HG02642 (cell line): ENCODE measurements around the gene PIP5K1C.

ENCODE experiments used
- ATAC-seq: cut with Tn5 transposase; IDR thresholded peaks from one replicate; pipeline ENCODE4 v1.9.1; 2021; ENCODE audit warnings: mild to moderate bottlenecking; ENCODE audit not compliant: unreplicated experiment, poor library complexity

The PIP5K1C gene

DNA sequence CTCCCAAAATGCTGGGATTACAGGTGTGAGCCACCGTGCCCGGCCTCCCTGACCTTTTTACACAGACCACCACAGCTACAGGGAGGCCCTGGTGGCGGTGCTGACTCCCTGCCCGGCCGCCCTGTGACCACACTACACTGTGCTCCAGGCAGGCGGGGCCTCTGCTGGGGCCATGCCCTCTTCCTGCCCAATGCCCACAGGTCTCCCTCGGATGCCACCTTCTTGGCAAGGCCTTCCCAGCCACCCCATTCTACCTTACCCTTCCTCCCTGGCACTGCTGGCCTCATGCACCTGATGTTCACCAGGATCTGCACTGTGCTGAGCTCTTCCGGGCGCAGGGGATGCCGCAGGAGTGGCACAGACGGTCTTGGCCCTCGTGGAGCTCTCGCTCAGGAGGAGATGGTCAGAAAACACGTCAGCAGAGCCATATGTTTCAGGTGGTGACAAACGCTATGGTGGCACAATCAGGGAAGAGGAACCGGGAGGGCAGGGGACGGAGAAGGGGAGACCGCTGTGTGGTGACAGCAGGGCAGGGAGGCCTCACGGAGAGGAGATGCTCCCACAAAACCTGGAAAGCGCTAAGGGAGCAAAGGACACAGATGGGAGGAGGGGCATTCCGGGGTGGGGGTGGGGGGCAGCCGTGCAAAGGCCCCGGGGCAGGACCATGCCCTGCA, 4.1 kb downstream of the PIP5K1C start:
- no peak for ATAC-seq

- ATAC-seq, result no peak
Observed at GRCh38 chr19:3695124-3695733, 5.0 kb downstream of the PIP5K1C start.

- no peak for ATAC-seq
Observed at GRCh38 chr19:3694361-3695123, 5.7 kb downstream of the PIP5K1C start.

DNA sequence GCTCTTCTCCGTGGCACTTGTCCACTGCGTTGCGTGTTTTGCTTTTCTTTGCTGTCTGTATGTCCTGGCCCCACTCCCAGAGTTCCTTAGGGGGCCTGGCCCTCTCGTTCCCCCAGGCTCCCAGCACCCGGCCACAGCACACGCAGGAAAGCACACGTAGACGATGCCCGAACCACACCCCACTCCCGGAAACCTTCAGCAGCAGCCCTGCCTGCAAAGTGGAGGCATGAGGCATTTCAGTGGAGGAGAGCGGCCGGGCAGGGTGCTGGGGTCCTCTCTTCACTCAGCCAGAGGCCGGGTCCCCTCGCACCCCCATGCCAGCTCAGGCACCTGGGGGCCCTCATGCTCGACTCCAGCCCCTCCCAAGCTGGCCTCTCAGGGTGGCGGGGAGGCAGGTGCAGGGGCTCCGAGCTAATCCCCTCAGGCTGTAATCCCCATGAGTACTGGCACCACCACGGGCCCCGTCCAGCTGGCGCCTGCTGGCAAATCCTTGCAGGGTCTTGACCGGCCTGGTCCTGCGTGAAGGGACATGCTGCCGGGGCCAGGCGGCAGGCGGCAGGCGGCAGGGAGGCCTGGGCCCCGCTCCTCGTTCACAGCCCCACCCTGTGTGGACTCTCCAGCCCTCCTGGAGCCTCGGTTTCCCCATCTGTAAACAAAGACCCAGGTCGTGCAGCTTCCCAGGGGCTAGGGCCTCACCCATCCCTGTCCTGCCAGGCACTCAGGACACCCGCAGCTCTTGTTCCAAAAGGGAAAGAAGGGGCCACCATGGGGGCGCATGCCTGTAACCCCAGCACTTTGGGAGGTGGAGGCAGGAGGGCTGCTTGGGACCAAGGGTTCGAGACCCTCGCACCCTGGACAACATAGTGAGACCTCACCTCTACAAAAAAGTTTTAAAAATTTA, 7.0 kb downstream of the PIP5K1C start:
- no peak for ATAC-seq

DNA sequence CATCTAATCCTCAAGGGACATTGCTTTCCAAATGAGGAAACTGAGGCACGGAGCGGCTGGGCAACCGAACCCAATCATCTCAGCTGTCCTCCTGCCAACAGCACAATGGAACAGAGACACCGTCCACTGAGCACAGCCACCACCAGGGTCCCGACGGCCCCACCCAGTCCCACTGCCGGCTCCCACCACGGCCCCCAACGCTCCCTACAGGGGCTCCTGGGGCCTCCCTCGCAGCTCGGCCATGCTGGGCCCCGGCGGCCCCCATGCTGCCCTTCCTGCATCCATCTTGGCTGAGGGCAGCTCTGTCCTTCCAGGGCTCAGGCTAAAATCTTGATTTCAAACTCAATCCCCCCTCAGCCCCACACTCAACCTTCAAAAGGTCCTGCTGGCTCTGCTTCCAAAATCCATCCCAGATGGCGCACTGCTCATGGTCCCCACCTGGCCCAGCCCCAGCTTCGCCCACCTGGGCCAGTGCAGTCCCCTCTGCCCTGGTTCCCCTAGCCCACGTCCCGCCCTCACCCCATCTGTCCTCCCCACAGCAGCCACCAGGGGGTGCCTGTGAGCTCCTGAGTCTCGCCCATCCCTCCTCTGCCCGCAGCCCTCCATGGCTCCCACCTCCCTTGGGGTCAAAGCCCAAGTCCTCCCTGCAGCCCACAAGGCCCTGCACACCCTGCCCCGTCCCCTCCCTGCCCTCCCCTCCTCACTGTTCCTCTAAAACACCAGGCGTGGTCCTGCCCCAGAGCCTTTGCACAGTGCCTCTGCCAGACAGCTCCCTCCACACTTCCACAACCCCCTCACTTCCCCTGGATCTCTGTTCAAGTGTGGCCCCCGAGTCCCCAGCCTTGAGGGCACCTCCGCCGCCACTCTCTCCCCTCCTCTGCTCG, 7.9 kb downstream of the PIP5K1C start:
- ATAC-seq, result no peak

GRCh38 chr19:3691726-3692125, 8.5 kb downstream of the PIP5K1C start:
- no peak for ATAC-seq

- no peak for ATAC-seq
Observed at GRCh38 chr19:3691372-3691716, 8.9 kb downstream of the PIP5K1C start.

DNA sequence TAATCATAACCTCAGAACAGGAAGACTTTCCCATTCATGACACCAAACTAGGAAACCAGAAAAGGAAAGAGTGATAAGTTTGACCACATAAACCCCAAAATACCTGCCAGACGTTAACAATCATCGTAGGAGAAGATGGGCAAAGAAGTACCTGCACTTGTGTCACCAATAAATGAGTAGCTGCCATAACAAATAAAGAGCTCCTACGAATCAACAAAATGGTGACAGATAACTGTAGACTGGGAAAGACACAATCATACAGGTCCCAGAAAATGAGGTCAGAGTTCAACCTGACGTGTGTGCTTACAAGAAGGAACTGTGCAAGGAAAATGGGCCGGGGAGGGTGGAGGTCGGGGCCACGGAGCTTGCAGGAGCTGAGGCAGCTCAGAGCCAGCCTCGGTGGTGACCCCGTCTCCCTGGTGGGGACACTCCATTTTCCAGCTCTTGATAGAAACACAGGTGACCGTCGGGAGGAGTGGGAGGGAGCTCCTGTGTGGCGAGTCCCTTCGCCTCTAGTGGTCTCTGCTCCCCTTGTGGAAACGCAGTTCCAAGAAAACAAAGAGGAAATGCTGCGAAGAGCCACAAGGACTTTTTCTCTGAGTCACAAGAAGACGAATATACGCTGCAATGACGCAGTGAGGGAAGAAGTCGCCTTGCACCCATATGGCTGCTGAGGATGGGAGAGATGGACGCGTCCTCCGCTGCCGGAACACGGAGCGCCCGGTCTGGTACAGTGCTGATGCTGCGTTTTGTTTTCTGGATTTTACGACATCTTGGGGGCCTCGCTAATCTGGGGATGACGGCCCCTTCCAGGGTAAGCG, 9.5 kb downstream of the PIP5K1C start:
- ATAC-seq, result no peak

GRCh38 chr19:3687774-3688706, 12.2 kb downstream of the PIP5K1C start:
- no peak for ATAC-seq

GRCh38 chr19:3687393-3687773, 12.9 kb downstream of the PIP5K1C start:
- ATAC-seq, result no peak

DNA sequence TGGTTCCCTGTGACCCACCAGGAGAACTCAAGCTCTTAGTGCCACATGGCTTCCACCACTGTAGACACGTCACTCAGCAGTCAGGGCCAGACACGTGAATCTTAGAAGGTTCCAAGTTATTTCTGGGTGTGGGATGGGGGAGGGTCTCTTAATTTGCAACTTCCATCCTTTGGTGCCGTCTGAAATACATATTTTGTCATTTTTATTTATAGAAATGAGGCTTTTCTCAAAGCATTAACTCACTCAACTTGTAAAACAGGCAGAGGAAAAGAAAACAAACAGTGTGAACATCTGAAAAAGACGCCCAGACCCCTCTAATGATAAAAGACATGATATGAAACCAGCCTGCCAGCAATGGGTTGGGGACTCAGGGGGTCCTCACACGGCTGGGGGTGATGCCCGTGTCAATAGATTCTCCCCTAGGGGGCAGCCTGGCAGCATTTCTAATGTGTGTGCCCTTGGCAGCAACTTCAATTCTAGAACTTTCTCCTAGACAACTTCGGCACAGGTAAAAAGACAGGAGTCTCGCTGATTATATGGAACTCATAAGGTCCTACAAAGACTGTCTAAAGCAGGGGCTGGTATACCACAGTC, 15.4 kb downstream of the PIP5K1C start:
- no peak for ATAC-seq

DNA sequence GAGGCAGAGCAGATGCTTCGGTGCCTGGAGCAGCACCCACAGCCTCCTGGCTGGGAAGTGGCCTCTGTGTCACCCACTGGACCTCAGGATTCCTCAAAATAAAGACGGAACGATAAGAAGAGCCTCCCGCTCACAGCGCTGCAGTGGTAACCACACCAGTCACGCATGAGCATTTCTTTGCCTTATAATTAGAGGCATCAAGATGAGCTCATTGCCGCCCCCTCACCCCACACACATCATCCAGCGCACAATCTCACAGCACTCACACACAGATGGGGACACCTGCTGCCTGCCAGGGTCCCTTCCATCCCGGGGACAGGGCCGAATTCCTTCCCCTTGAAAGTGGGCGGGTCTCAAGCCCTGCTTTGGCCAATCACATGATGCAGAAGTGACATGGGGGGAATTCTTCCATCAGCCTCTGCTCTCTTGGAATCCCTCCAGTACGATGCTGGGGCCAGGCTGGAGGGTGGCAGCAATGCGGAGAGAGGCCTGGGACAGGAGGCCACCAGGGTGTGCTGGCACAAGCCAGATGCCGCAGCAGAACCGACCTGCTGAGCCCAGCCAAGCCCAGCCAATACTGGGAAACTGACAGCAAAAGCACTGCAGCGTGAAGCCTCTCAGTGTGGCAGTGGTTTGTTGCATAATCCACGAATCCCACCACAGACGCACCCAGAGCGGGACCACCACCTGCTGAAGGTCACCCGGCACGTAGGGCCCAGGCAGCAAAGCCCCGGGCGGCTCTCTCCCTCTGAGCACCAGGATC, 16.0 kb downstream of the PIP5K1C start:
- ATAC-seq, result no peak

- ATAC-seq, result no peak
Observed at GRCh38 chr19:3683405-3684053, 16.7 kb downstream of the PIP5K1C start.

DNA sequence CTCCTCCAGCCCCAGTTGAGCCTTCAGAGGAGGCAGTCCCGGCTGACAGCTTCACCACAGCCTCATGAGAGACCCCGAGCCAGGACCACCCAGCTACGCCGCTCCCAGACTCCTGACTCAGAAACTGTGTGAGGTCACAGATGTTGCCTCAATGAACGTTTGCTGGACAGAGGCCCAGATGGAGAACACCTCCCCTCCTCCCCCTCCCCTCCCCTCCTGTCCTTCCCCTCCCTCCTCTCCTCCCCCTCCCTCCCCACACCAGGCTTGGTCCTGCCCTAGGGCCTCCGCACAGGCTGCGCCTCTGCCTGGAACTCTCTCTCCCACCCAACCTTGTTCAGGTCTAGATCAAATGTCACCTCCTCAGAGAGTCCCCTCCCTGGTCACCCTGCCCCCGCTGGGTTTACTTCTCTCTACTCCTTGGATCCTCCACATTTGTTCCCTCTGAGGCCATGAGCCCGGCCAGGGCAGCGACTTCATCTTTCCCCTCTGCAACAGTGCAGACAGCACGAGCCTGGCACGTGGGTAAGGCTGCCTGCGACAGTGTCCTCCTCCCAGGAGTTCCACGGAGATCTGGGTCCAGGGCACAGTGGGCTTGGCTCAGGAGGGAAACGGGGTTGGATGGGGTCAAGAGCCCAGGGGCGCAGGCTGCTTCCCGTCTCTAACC, 17.4 kb downstream of the PIP5K1C start:
- ATAC-seq, result no peak

- no peak for ATAC-seq
Observed at GRCh38 chr19:3682286-3682685, 18.0 kb downstream of the PIP5K1C start.

- ATAC-seq, result no peak
Observed at GRCh38 chr19:3680939-3681338, 19.3 kb downstream of the PIP5K1C start.
